Left ventricle myocardium inferior (tissue), 1 donor: ENCODE results near the gene PCYOX1L. TPM values are rescaled to one million over a fixed set of nuclear protein-coding genes. Genes with fewer than 3 reads are reported as not detected.
"Not testable (repeated sequence)": the region's sequence is repeated elsewhere in the genome, so short reads cannot be mapped to it uniquely, and the experiment has no call there.

Source experiments
- DNase-seq: peaks from one replicate; pipeline ENCODE4 v3.0.0-alpha.2; 2020
- H3K27ac ChIP-seq: fragments of 200-600 bp; replicated peaks from 2 replicates; pipeline ENCODE4 v1.8.0; 2021
- H3K27me3 ChIP-seq: fragments of 200-600 bp; 2 replicates; pipeline ENCODE4 v1.8.0; 2021; ENCODE audit warnings: low read depth
- H3K36me3 ChIP-seq: fragments of 200-600 bp; 2 replicates; pipeline ENCODE4 v1.8.0; 2021
- H3K4me1 ChIP-seq: fragments of 200-600 bp; 2 replicates; pipeline ENCODE4 v1.8.0; 2021
- H3K4me3 ChIP-seq: fragments of 200-600 bp; 2 replicates; pipeline ENCODE4 v1.8.0; 2021; ENCODE audit warnings: mild to moderate bottlenecking, moderate library complexity
- H3K9me3 ChIP-seq: fragments of 200-600 bp; replicated peaks from 2 replicates; pipeline ENCODE4 v1.8.0; 2021
- intact Hi-C: fragments of 100-400 bp; cut with micrococcal nuclease; formaldehyde crosslinking; loops from one replicate; pipeline ENCODE4 v1.11.0; 2022
- total RNA-seq: library from RNA; stranded (reverse); fragmentation: NEBNext Ultra II Directional; extraction: Animal tissue kit (Norgen Biotek cat#: 25700); gene quantifications from one replicate; pipeline ENCODE4 v1.2.1, GENCODE V29; 2021
- TF ChIP-seq, protein P1 (sequence below): fragments of 200-600 bp; IDR thresholded peaks from 2 replicates; pipeline ENCODE4 v1.8.0; 2021; ENCODE audit warnings: antibody characterized with exemption, mild to moderate bottlenecking, borderline replicate concordance
- donor health status: DM: no; HTN: yes; CAD: no; lungs with severe emphysema.

Gene PCYOX1L
- total RNA-seq, 1 donor from 2014 or later, result 3.2 TPM

DNA sequence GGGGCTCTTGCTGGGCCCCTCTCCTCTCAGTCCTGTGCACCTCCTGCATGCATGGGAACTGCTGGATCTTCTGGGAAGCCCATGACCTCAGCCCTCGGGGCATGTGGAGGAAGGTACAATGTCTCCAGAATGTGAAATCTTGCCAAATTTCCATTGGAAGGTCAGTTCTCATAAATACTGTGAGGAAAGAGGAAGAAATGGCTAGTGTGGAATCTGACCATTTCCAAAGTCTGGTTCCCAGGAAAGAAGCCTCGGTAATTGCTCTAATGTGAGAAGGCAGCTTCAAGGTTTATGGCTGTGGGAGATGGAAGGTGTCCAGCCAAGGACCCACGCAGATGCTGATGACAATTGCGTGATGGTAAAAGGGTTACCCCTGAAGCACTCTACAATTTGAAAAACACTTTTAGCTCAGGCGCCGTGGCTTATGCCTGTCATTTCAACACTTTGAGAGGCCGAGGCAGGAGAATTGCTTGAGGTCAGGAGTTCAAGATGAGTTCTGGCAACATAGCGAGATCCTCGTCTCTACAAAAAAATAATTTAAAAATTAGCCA is 29.3 kb downstream of the PCYOX1L start:
- DNase-seq, result no peak
- H3K36me3 ChIP-seq, result no peaks in the 10 kb centered on the region
- intact Hi-C loops, result loop anchor here (5.0 kb wide), 1 partner anchor 35 kb away; no protein-coding TSS in a partner anchor
- peaks cover 86% of the 10 kb centered on the region for H3K4me1 ChIP-seq
- TF ChIP-seq, protein P1, sequence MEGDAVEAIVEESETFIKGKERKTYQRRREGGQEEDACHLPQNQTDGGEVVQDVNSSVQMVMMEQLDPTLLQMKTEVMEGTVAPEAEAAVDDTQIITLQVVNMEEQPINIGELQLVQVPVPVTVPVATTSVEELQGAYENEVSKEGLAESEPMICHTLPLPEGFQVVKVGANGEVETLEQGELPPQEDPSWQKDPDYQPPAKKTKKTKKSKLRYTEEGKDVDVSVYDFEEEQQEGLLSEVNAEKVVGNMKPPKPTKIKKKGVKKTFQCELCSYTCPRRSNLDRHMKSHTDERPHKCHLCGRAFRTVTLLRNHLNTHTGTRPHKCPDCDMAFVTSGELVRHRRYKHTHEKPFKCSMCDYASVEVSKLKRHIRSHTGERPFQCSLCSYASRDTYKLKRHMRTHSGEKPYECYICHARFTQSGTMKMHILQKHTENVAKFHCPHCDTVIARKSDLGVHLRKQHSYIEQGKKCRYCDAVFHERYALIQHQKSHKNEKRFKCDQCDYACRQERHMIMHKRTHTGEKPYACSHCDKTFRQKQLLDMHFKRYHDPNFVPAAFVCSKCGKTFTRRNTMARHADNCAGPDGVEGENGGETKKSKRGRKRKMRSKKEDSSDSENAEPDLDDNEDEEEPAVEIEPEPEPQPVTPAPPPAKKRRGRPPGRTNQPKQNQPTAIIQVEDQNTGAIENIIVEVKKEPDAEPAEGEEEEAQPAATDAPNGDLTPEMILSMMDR, result no peak
- H3K9me3 ChIP-seq, result peaks cover 3% of the 10 kb centered on the region
- H3K27ac ChIP-seq, result peak overlapping the region; percentile 94
- H3K27me3 ChIP-seq, result no peaks in the 10 kb centered on the region
- H3K4me3 ChIP-seq, result no peak overlapping the region

DNA sequence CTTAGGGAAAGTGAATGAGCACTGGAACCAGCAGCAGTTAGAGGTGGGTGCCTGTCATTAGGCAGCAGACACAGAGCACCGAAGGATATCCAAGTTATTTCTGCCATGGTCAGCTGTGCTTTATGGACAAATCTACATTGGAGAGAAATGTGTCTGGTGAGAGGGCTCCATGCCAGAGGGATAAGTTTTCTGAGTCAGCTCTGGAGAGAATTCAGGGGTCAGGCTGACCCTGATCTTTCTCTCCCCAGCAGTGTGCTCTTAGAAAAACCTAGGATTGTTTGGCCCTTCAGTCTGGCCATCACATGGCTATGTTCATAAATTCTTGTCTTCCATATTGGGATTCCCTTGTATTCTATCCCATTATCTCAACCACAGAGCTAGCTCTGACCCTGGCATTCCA is 30.1 kb downstream of the PCYOX1L start:
- intact Hi-C loops, result loop anchor here (5.0 kb wide), 1 partner anchor 34 kb away; no protein-coding TSS in a partner anchor
- H3K36me3 ChIP-seq, result no peaks in the 10 kb centered on the region
- no peaks in the 10 kb centered on the region for H3K27me3 ChIP-seq
- no peak overlapping the region for H3K4me3 ChIP-seq
- no peak for DNase-seq
- peak overlapping the region; percentile 94 for H3K27ac ChIP-seq
- TF ChIP-seq, protein P1, result no peak
- peaks cover 78% of the 10 kb centered on the region for H3K4me1 ChIP-seq
- peaks cover 3% of the 10 kb centered on the region for H3K9me3 ChIP-seq

DNA sequence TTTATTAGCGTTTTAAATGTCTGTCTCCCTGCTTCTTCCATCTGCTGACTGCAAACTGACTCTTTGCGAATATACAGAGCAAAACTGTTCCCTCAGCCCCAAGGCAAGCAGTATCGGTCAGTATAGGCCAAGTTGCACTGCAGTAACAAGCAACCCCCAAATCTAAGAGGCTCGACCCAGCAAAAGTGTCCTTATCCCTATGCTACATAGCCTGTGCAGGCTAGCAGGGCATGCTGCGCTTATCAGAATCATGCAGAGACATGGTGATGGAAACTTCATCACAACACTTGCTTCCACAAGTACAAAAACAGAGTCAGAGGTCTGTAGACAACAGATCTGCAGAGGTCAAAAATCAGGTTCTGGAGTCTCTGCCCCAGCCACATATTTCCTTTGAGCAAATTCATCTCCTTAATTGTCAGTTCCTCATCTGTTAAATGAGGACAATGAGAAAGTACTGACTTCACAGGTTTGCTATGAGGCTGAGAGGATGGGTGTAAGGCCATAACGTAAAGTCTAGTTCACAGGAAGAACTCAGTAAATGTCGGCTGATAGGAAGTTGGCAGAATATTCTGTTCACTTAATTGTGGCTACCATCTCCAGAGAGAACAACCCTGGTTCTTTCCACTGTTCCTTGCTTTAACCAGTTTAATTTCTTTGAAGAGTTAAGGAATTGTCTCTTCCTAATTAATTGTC is 30.8 kb downstream of the PCYOX1L start:
- peaks cover 72% of the 10 kb centered on the region for H3K4me1 ChIP-seq
- intact Hi-C loops, result loop anchor here (5.0 kb wide), 1 partner anchor 34 kb away; no protein-coding TSS in a partner anchor

DNA sequence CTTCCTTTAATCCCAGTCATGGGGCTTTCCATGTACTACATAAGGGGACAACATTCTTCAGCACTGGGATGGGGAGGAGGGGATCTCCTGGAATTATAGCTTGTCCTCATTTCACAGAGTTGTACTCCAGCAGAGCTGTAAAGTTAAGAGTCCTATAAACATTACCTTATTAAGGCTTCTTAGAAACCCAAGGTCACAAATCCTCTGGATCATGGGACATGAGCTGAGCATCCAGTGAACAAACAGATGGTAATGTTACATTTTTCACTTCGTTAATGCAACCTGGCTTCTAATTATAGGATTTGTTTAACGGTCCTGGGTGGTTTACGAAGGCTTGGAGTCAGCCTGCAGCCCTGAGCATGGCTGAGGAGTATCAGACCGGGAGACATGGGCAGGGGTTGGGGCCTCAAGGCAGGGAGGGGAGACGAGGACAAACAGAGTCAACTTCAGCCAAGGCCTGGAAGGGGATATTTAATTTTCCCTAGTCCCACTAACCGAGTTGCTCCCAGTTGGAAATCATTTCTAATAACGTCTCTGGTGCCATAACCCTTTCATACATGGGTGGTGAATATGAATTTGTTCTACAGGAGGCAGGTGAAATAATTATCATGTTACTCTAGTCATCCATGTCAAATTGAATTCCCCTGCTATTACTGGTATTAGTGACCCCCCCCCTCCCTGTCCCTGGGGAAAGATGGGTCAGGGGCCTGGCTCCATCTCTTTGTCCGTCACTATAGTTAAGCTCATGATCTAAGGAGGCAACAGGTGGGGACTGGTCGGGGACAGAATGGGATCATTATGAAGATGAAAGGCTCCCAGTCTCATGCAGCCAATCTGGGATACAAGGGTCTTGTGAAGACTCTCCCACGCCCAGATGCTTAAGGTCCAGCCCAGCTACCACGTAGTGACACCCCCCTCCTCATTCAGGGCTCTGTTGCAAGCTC is 32.0 kb downstream of the PCYOX1L start:
- H3K4me3 ChIP-seq, result no peak overlapping the region
- H3K27ac ChIP-seq, result peak overlapping the region; percentile 94
- DNase-seq, result no peak
- TF ChIP-seq, protein P1, result no peak
- intact Hi-C loops, result loop anchor here (5.0 kb wide), 1 partner anchor 32 kb away; no protein-coding TSS in a partner anchor
- H3K4me1 ChIP-seq, result peaks cover 60% of the 10 kb centered on the region
- no peaks in the 10 kb centered on the region for H3K36me3 ChIP-seq
- H3K27me3 ChIP-seq, result no peaks in the 10 kb centered on the region
- peaks cover 3% of the 10 kb centered on the region for H3K9me3 ChIP-seq

More for the DNA sequence above, 30.8 kb downstream of the PCYOX1L start:
- Histone ChIP-seq H3K27ac (peak overlapping the region; percentile 94), H3K9me3 (peaks cover 3% of the 10 kb centered on the region), H3K4me3 (no peak overlapping the region), H3K27me3 (no peaks in the 10 kb centered on the region), H3K36me3 (no peaks in the 10 kb centered on the region)
- TF ChIP-seq, protein P1, result no peak
- no peak for DNase-seq

DNA sequence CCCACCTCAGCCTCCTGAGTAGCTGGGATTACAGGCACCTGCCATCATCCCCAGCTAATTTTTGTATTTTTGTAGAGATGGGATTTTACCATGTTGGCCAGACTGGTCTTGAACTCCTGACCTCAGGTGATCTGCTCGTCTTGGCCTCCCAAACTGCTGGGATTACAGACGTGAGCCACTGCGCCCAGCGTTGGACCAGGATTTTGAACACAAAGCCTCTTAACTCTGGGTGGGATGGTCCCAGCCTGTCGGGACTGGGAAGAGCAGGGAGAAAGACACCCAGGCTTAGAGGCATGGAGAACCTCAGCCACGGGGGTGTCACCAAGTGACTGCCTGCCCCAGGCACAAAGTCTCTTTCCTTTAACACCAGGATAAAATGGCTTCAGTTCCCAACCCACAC is 33.2 kb downstream of the PCYOX1L start:
- H3K4me3 ChIP-seq, DNase-seq, intact Hi-C loops, H3K36me3 ChIP-seq, H3K27me3 ChIP-seq, H3K9me3 ChIP-seq: not testable (repeated sequence)
- H3K4me1 ChIP-seq, result peaks cover 49% of the 10 kb centered on the region
- peak overlapping the region; percentile 7 for H3K27ac ChIP-seq
